Activated CD4-positive, CD25-positive, alpha-beta regulatory T cell (primary cell): ENCODE data around the gene ASAP2.
"Not testable (repeated sequence)": the region's sequence is repeated elsewhere in the genome, so short reads cannot be mapped to it uniquely, and the experiment has no call there.

Source experiments
- DNase-seq, 4 experiments: peaks; one replicate each; lab custom pipeline; 2025; lab: John Stamatoyannopoulos, UW

ASAP2 gene

GRCh38 chr2:9251154-9252001 is 44.8 kb downstream of the ASAP2 start:
- no peak for DNase-seq

GRCh38 chr2:9252002-9252357 is 45.4 kb downstream of the ASAP2 start:
- DNase-seq: no peak

- no peak for DNase-seq
These were observed 48.8 kb downstream of the ASAP2 start for GRCh38 chr2:9255416-9255815.

GRCh38 chr2:9256147-9256546 is 49.5 kb downstream of the ASAP2 start:
- no peak for DNase-seq

GRCh38 chr2:9256570-9257043 is 50.0 kb downstream of the ASAP2 start:
- DNase-seq: no peak

DNA sequence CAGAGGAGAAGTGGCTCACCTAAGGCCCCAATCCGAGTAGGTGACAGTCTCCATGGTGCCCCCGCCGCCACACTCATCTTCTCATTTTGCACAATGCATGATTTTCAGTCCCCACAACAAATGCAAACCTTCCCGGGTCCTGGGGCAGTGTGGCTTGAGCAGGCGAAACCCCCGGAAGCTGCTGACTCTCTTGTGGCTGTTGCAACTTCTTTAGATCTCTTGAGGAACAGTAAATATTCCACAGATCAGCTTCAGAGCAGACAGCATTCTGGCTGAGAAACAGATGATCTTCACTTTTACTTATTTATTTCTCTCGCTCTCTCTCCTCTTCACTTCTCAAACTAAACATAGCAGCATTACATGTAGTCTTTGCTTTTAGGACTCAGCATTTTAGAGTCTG is 51.9 kb downstream of the ASAP2 start:
- DNase-seq: no peak

DNA sequence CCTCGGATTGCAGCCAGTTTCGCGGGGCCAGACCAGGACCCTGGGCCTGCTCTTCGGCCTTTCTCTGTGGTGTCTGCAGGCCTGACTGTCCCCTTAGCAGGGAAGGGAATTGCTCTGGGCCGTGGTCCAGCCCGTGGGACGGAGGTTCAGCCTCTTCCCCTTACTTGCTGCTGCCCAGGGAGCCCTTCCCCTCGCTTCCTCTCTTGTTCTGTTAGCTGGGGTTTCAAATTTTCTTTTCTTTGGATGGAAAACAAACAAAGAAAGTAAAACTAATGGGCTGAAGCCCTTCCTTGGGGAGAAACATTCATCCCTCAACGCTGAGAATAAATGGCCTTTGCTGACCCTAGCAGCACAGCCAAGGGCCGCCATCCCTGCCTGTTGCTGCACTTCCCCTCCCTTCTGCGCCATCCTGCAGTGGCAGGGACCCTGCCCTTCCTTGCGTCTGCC is 52.4 kb downstream of the ASAP2 start:
- DNase-seq: no peak

- no peak for DNase-seq
These were observed 53.9 kb downstream of the ASAP2 start for GRCh38 chr2:9260464-9260918.

DNA sequence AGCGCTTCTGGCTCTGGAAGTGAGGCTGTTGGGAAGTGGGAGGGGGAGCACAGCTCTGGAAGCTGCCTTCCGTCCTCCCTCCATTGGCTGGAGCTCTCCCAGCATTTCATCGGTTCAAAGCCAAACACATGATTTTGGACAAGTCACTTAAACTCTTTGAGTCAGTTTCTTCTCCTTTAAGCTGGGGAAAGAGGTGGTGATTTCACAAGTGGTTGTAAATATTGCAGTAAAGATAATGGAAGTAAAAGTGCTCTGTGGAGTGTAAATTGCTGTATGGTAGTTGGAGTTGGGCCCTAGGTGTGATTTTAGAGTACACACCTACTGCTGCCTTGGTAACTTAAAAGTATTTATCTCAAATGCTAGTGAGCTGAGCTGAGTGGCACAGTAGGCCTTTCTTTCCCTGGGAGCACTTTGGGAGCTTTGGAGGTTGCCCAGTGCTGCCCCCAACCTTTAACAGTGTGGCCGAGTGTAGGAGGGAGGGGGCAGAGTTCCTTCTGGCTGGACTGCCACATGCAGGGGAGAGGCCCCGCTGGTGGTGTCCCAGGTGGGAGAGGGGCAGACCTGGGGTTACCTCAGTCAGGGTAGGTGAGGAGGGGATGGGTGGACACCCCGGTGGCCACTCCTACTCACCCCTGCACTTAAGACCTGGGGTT is 54.7 kb downstream of the ASAP2 start:
- no peak for DNase-seq

DNA sequence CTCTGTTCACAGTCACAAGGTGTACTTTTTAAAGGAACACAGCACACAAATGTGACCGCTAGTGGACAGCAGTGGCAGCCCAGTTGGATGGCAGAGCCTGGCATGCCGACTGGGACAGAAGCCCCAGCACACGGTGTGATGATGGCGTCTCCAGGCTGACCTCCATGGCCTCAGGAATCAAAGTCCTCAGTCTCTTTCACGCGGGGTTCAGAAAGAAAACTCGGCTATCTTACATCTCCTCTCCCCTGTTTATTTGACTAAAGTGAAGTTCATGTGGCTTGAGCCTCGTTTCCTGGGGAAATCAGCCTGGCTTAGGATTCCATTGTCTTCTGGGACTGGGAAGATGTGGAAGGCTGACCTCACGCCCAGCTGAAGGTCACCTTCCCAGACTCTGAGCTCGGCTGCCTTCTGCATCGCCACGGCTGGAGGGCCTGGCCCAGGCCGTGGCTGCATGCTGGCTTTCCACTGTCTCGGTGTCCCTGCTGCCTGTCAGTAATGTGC is 56.1 kb downstream of the ASAP2 start:
- DNase-seq: no peak

- no peak for DNase-seq
These were observed 56.8 kb downstream of the ASAP2 start for GRCh38 chr2:9263428-9263827.

- DNase-seq: no peak
These were observed 57.7 kb downstream of the ASAP2 start for GRCh38 chr2:9264301-9264700.

DNA sequence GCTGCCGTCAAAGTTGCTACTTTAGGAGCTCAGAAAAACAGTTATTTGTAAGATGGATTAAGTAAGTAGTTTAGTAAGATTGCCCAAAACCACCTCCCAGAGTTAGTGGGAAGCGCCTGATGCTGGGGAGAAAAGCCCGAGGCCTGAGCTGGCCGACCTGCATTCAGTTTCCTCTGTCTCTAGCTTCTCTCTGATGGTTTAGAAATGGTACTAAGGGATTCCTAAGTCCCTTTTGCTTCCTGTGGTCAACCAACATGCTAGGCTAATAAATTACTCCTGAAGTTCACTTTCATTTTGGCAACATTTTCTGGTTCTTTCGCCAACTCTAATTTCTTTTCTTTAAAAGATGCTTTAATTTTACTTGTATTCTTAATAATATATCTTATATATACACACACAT is 60.1 kb downstream of the ASAP2 start:
- DNase-seq: no peak

DNA sequence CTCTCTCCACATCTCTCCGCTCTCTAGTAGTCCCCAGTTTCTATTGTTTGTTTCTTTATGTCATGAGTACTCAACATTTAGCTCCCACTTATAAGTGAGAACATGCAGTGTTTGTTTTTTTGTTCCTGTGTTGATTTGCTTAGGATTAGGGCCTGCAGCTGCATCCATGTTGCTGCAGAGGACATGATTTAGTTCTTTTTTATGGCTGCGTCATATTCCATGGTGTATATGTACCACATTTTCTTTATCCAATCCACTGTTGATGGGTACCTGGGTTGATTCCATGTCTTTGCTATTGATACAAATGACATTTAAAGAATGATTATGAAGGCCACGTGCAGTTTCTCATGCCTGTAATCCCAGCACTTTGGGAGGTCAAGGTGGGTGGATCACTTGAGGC is 60.7 kb downstream of the ASAP2 start:
- not testable (repeated sequence) for DNase-seq

GRCh38 chr2:9268301-9269080 is 61.9 kb downstream of the ASAP2 start:
- DNase-seq: no peak

DNA sequence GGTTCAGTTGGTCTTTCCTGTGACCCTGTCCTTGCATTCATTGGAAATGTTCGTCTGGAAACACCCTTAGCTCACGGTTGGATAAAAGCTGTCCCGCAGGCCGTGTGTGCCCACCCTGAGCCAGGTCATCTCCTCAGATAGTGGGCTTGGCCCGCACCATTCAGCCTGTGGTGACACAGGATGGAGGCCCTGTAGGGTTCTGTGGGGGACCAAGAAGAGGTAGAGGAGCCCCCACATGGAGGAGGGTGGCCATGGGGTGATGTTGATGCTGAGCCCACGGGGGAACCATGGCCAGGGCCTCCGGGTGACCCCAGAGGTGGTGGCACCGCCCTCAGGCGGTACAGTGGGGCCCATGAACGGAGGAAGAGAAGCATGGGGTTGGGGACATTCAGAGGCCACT is 62.7 kb downstream of the ASAP2 start:
- DNase-seq: no peak

- DNase-seq: no peak
These were observed 63.2 kb downstream of the ASAP2 start for GRCh38 chr2:9269695-9270360.

DNA sequence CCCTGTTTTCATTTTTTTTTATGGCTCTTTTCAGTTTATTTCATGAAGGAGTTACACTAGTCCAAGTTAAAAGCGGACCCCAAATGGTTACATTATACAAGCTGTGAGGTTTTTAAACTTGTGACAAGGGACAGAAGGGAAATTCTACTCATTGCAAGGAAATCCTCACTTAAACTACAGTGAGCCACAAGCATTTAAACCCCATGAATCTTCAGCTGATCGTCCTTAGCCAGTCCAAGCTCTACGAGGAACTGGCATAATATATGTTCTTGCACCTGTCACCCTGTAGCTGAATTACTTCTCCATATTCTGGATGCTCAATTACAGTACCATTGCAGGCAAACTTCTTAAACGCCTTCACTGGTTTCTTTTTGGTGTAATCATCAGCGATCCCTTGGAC is 64.5 kb downstream of the ASAP2 start:
- no peak for DNase-seq

GRCh38 chr2:9271691-9272090 is 65.1 kb downstream of the ASAP2 start:
- DNase-seq: no peak

GRCh38 chr2:9273486-9274130 is 67.0 kb downstream of the ASAP2 start:
- no peak for DNase-seq

GRCh38 chr2:9274701-9275343 is 68.2 kb downstream of the ASAP2 start:
- no peak for DNase-seq
